LNCAP (cell line): ENCODE data around the gene DDX10.

Experiments used
- CTCF ChIP-seq: fragments of 450-650 bp; IDR thresholded peaks from 2 replicates; pipeline ENCODE4 v1.5.1; 2017; ENCODE audit warnings: mild to moderate bottlenecking

The DDX10 gene

GRCh38 chr11:108708173-108708572, 43.3 kb downstream of the DDX10 start:
- TF ChIP-seq CTCF: no peak

GRCh38 chr11:108709741-108710140, 44.9 kb downstream of the DDX10 start:
- no peak for TF ChIP-seq CTCF

- TF ChIP-seq CTCF: no peak
Measured at GRCh38 chr11:108713076-108713790, 48.4 kb downstream of the DDX10 start.

GRCh38 chr11:108715239-108715638, 50.4 kb downstream of the DDX10 start:
- no peak for TF ChIP-seq CTCF

GRCh38 chr11:108718466-108718865, 53.6 kb downstream of the DDX10 start:
- TF ChIP-seq CTCF: no peak

- no peak for TF ChIP-seq CTCF
Measured at GRCh38 chr11:108724974-108725689, 60.3 kb downstream of the DDX10 start.

GRCh38 chr11:108726077-108726800, 61.4 kb downstream of the DDX10 start:
- TF ChIP-seq CTCF: no peak
